Right atrium auricular region (tissue), 2 donors: ENCODE data around the gene RPTOR. TPM values are rescaled to one million over a fixed set of nuclear protein-coding genes. Genes with fewer than 3 reads are reported as not detected.

Experiments
- DNase-seq: peaks from one replicate; pipeline ENCODE4 v3.0.0-alpha.2; 2019; ENCODE audit warnings: low spot score
- H3K27ac ChIP-seq, 2 donors: fragments of 200-600 bp; sonication (generic); 1 replicate in 1 of 2; 2 replicates in 1 of 2; pipeline ENCODE4 v1.5.1; 2016 to 2019
- H3K27me3 ChIP-seq, 2 donors: fragments of 200-600 bp; sonication (generic); one replicate each; pipeline versions ENCODE4 v1.5.1 to v1.6.0; 2017 to 2019
- H3K36me3 ChIP-seq: fragments of 200-600 bp; sonication (generic); one replicate; pipeline ENCODE4 v1.5.1; 2016
- H3K4me1 ChIP-seq, 2 donors: fragments of 200-600 bp; sonication (generic); one replicate each; pipeline versions ENCODE4 v1.5.1 to v1.6.0; 2017 to 2019
- H3K4me3 ChIP-seq, 2 donors: fragments of 200-600 bp; sonication (generic); 1 replicate in 1 of 2; 2 replicates in 1 of 2; pipeline ENCODE4 v1.5.1; 2017 to 2019; ENCODE audit warnings: mild to moderate bottlenecking in 1 of 2, moderate library complexity in 1 of 2
- H3K9me3 ChIP-seq, 2 donors: fragments of 200-600 bp; sonication (generic); one replicate each; pipeline ENCODE4 v1.5.1; 2019
- total RNA-seq, 2 donors: library from RNA; depleted of rRNA; stranded (reverse); fragments of >200 nt; gene quantifications; one replicate each; pipeline ENCODE4 v1.1.0, GENCODE V29; 2016
- TF ChIP-seq, protein P1 (sequence below), 2 donors: fragments of 200-600 bp; sonication (generic); IDR thresholded peaks; one replicate each; pipeline ENCODE4 v1.5.1; 2019; ENCODE audit warnings: antibody characterized with exemption in 2 of 2

The RPTOR gene
- total RNA-seq, 2 donors from 2014 or later, result 19.9 to 22.6 TPM

- Histone ChIP-seq H3K27ac (no peak overlapping the region), H3K4me1 (peaks cover 0 to 36% of the 10 kb centered on the region in 2 donors), H3K9me3 (no peaks in the 10 kb centered on the region), H3K36me3 (peaks cover 48% of the 10 kb centered on the region), H3K4me3 (no peak overlapping the region), H3K27me3 (peaks cover 0 to under 1% of the 10 kb centered on the region in 2 donors)
- TF ChIP-seq, protein P1, sequence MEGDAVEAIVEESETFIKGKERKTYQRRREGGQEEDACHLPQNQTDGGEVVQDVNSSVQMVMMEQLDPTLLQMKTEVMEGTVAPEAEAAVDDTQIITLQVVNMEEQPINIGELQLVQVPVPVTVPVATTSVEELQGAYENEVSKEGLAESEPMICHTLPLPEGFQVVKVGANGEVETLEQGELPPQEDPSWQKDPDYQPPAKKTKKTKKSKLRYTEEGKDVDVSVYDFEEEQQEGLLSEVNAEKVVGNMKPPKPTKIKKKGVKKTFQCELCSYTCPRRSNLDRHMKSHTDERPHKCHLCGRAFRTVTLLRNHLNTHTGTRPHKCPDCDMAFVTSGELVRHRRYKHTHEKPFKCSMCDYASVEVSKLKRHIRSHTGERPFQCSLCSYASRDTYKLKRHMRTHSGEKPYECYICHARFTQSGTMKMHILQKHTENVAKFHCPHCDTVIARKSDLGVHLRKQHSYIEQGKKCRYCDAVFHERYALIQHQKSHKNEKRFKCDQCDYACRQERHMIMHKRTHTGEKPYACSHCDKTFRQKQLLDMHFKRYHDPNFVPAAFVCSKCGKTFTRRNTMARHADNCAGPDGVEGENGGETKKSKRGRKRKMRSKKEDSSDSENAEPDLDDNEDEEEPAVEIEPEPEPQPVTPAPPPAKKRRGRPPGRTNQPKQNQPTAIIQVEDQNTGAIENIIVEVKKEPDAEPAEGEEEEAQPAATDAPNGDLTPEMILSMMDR (IDR thresholded peaks at IDR 0.05), result no peak
- DNase-seq, result no peak
Observed at GRCh38 chr17:80998118-80998747, 453.6 kb downstream of the RPTOR start.

GRCh38 chr17:80998748-80999535, 454.3 kb downstream of the RPTOR start:
- TF ChIP-seq, protein P1 (IDR thresholded peaks at IDR 0.05), result no peak
- peaks cover 48% of the 10 kb centered on the region for H3K36me3 ChIP-seq
- no peak for DNase-seq

GRCh38 chr17:80999536-81000333, 455.1 kb downstream of the RPTOR start:
- no peak for DNase-seq
- H3K36me3 ChIP-seq, result peaks cover 48% of the 10 kb centered on the region
- peaks cover 0 to 38% of the 10 kb centered on the region in 2 donors for H3K4me1 ChIP-seq
- no peak overlapping the region for H3K4me3 ChIP-seq
- TF ChIP-seq, protein P1 (IDR thresholded peaks at IDR 0.05), result no peak
- H3K27me3 ChIP-seq, result peaks cover 6 to 15% of the 10 kb centered on the region in 2 donors
- H3K27ac ChIP-seq, result no peak overlapping the region
- H3K9me3 ChIP-seq, result no peaks in the 10 kb centered on the region

More at GRCh38 chr17:80998748-80999535, 454.3 kb downstream of the RPTOR start:
- no peak overlapping the region for H3K27ac ChIP-seq
- no peaks in the 10 kb centered on the region for H3K9me3 ChIP-seq
- H3K4me1 ChIP-seq, result peaks cover 0 to 33% of the 10 kb centered on the region in 2 donors
- peaks cover 6 to 7% of the 10 kb centered on the region in 2 donors for H3K27me3 ChIP-seq
- no peak overlapping the region for H3K4me3 ChIP-seq

DNA sequence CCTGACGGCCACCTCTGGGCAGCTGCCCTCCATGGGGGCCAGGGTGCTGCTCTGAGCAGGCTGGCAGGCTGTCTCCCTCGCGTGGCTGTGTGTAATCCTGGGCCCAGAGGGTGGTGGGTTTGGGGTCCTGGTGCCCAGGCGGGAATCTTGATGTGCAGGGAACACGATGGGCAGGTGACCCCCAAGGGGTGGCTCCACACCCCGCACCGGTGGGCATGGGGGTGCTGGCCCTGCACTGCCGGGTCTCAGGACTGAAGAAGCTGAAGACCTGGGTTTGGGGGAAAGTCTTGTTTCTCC, 455.6 kb downstream of the RPTOR start:
- DNase-seq, result no peak
- TF ChIP-seq, protein P1 (IDR thresholded peaks at IDR 0.05), result no peak
- Histone ChIP-seq H3K36me3 (peaks cover 44% of the 10 kb centered on the region), H3K4me1 (peaks cover 0 to 38% of the 10 kb centered on the region in 2 donors), H3K27ac (no peak overlapping the region), H3K4me3 (no peak overlapping the region), H3K27me3 (peaks cover 6 to 17% of the 10 kb centered on the region in 2 donors), H3K9me3 (no peaks in the 10 kb centered on the region)

DNA sequence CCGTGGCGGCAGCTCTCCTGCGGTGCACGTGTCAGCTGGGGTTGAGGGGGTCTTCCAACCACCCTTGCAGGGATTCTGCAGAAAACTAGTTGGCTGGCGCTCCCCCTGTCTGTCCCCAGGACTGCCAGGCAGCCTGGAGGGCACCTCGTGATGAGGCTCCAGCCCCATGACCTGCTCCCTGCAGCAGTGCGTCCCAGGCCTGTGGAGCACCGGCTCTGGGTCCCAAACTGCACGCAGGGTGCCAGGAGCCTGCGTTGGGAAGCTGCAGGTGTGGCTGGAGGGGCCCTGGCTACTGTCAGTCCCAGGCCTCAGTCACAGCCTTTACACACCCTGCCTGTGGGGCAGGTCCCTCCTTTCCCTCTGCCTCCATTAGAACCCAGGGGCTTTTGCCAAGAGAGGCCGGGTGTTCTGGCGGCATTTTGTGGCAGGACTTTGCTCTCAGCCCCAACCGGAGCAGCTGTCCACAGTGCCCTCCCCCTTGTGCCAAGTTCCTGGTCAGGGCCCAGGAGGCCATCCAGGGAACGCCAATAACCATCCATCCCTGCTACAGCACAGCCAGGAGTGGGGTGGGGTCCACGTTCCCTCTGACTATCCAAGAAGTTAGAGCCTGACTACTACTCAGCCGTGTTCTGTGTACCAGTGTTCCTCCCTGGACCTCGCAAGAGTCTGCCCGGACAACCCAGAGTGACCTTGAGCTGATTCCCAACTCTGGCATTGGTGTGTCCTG, 456.2 kb downstream of the RPTOR start:
- DNase-seq, result no peak
- H3K9me3 ChIP-seq, result no peaks in the 10 kb centered on the region
- H3K4me1 ChIP-seq, result peaks cover 0 to 38% of the 10 kb centered on the region in 2 donors
- H3K4me3 ChIP-seq, result no peak overlapping the region
- TF ChIP-seq, protein P1 (IDR thresholded peaks at IDR 0.05), result no peak
- peaks cover 6 to 17% of the 10 kb centered on the region in 2 donors for H3K27me3 ChIP-seq
- H3K27ac ChIP-seq, result no peak overlapping the region
- H3K36me3 ChIP-seq, result peaks cover 39% of the 10 kb centered on the region
